Endodermal cell (in vitro differentiated cells): Measurements from ENCODE around the gene PPP1R16B. TPM values are rescaled to one million over a fixed set of nuclear protein-coding genes. Genes with fewer than 3 reads are reported as not detected.
A peak's percentile ranks its signal among the peaks of the same experiment; 100 is the strongest.
"Not testable (repeated sequence)": the region's sequence is repeated elsewhere in the genome, so short reads cannot be mapped to it uniquely, and the experiment has no call there.

Experiments used
- DNase-seq: peaks from one replicate; pipeline ENCODE4 v3.0.0-alpha.2; 2017
- H3K27ac ChIP-seq: 2 replicates; pipeline ENCODE4 v1.5.1; 2013; ENCODE audit warnings: mild to moderate bottlenecking, low read depth, low read length, moderate library complexity
- H3K27me3 ChIP-seq: 2 replicates; pipeline ENCODE4 v1.6.1; 2013; ENCODE audit warnings: mild to moderate bottlenecking, low read length, moderate library complexity; ENCODE audit not compliant: insufficient read depth, control insufficient read depth, poor library complexity, severe bottlenecking
- H3K36me3 ChIP-seq: 2 replicates; pipeline ENCODE4 v1.7.0; 2013; ENCODE audit warnings: mild to moderate bottlenecking, low read length, moderate library complexity; ENCODE audit not compliant: control insufficient read depth, insufficient read depth
- H3K4me1 ChIP-seq: one replicate; pipeline ENCODE4 v1.7.0; 2013; ENCODE audit warnings: low read length; ENCODE audit not compliant: control insufficient read depth, insufficient read depth
- H3K4me3 ChIP-seq: 2 replicates; pipeline ENCODE4 v1.5.1; 2013; ENCODE audit warnings: mild to moderate bottlenecking, low read length, moderate library complexity
- H3K9ac ChIP-seq: 2 replicates; pipeline ENCODE4 v1.6.1; 2013; ENCODE audit warnings: mild to moderate bottlenecking, low read length, moderate library complexity; ENCODE audit not compliant: poor library complexity, severe bottlenecking; ENCODE audit errors: extremely low read depth
- H3K9me3 ChIP-seq: 2 replicates; pipeline ENCODE4 v1.6.1; 2013; ENCODE audit warnings: mild to moderate bottlenecking, low read length, moderate library complexity; ENCODE audit not compliant: control insufficient read depth
- H3K27ac Mint-ChIP-seq: 2 replicates; pipeline ENCODE4 v1.8.0; 2020; ENCODE audit warnings: mixed read lengths
- H3K27me3 Mint-ChIP-seq: 2 replicates; pipeline ENCODE4 v1.8.0; 2021; ENCODE audit warnings: mild to moderate bottlenecking, mixed read lengths; ENCODE audit not compliant: insufficient read depth
- H3K36me3 Mint-ChIP-seq: 2 replicates; pipeline ENCODE4 v1.8.0; 2020; ENCODE audit warnings: low read depth, mixed read lengths
- H3K4me1 Mint-ChIP-seq: 2 replicates; pipeline ENCODE4 v1.8.0; 2020; ENCODE audit warnings: mixed read lengths
- H3K4me3 Mint-ChIP-seq: 2 replicates; pipeline ENCODE4 v1.8.0; 2020; ENCODE audit warnings: mild to moderate bottlenecking, moderate library complexity, mixed read lengths
- H3K9me3 Mint-ChIP-seq: 2 replicates; pipeline ENCODE4 v1.8.0; 2020; ENCODE audit warnings: mild to moderate bottlenecking, mixed read lengths
- CTCF ChIP-seq: fragments of 200-600 bp; sonication (generic); conservative IDR thresholded peaks from 2 replicates; pipeline ENCODE4 v1.5.0; 2021; ENCODE audit warnings: antibody characterized with exemption, mild to moderate bottlenecking
- WGBS, 2 experiments: methylation state at CpG; one replicate each; pipeline versions ENCODE4 v1.1.5 to v1.1.7; 2013; ENCODE audit warnings: missing lambda C conversion rate in 2 of 2, mixed read lengths in 1 of 2; ENCODE audit not compliant: insufficient coverage in 1 of 2, insufficient read length in 1 of 2; 5-methylcytosine and 5-hydroxymethylcytosine counted together
- total RNA-seq, 2 donors: library from RNA; stranded (reverse); fragmentation: NEBNext Ultra II Directional in 1 of 2; extraction: Animal tissue kit (Norgen Biotek cat#: 25700) in 1 of 2; gene quantifications; 2 replicates in 1 of 2; 3 replicates in 1 of 2; pipeline ENCODE4 v1.2.1, GENCODE V29; 2021

PPP1R16B gene
- total RNA-seq, 2 donors from 2014 or later, result 6.7 to 15.3 TPM

- H3K27ac ChIP-seq, result no peak overlapping the region
- Mint-ChIP-seq H3K36me3 (no peaks in the 10 kb centered on the region), H3K4me3 (no peak overlapping the region), H3K27ac (no peak overlapping the region), H3K4me1 (no peaks in the 10 kb centered on the region), H3K27me3 (peaks cover 2% of the 10 kb centered on the region), H3K9me3 (no peaks in the 10 kb centered on the region)
- no peaks in the 10 kb centered on the region for H3K4me1 ChIP-seq
- peak; percentile 82 for DNase-seq
- H3K9me3 ChIP-seq, result no peaks in the 10 kb centered on the region
- TF ChIP-seq CTCF, result peak; percentile 82
- H3K27me3 ChIP-seq, result no peaks in the 10 kb centered on the region
- no peaks in the 10 kb centered on the region for H3K36me3 ChIP-seq
- H3K9ac ChIP-seq, result no peak overlapping the region
- WGBS, 2 experiments, result 53 to 93% methylated on average over 4 to 16 of the region's 16 CpGs
- no peak overlapping the region for H3K4me3 ChIP-seq
Measured at GRCh38 chr20:38790200-38791053, 15.1 kb upstream of the PPP1R16B start.

GRCh38 chr20:38791291-38791690 is 14.2 kb upstream of the PPP1R16B start:
- no peak overlapping the region for H3K4me3 Mint-ChIP-seq

GRCh38 chr20:38791940-38792339 is 13.6 kb upstream of the PPP1R16B start:
- no peaks in the 10 kb centered on the region for H3K9me3 Mint-ChIP-seq
- H3K36me3 Mint-ChIP-seq, result no peaks in the 10 kb centered on the region
- no peak for DNase-seq
- no peaks in the 10 kb centered on the region for H3K4me1 ChIP-seq
- no peak overlapping the region for H3K27ac Mint-ChIP-seq
- WGBS, 2 experiments, result 100% methylated on average over 1 of the region's 1 CpG; no CpG with 5 or more reads in 1 of the 2 experiments
- H3K4me1 Mint-ChIP-seq, result no peaks in the 10 kb centered on the region
- no peaks in the 10 kb centered on the region for H3K9me3 ChIP-seq
- H3K9ac ChIP-seq, result no peak overlapping the region
- H3K27me3 Mint-ChIP-seq, result peaks cover 2% of the 10 kb centered on the region
- TF ChIP-seq CTCF, result no peak
- no peak overlapping the region for H3K4me3 Mint-ChIP-seq
- no peaks in the 10 kb centered on the region for H3K27me3 ChIP-seq
- no peak overlapping the region for H3K4me3 ChIP-seq
- no peak overlapping the region for H3K27ac ChIP-seq
- H3K36me3 ChIP-seq, result no peaks in the 10 kb centered on the region

More at GRCh38 chr20:38791291-38791690, 14.2 kb upstream of the PPP1R16B start:
- Mint-ChIP-seq H3K36me3 (no peaks in the 10 kb centered on the region), H3K27ac (no peak overlapping the region), H3K27me3 (peaks cover 2% of the 10 kb centered on the region), H3K9me3 (no peaks in the 10 kb centered on the region), H3K4me1 (no peaks in the 10 kb centered on the region)
- 93 to 100% methylated on average over 2 to 3 of the region's 3 CpGs for WGBS, 2 experiments
- H3K9ac ChIP-seq, result no peak overlapping the region
- H3K36me3 ChIP-seq, result no peaks in the 10 kb centered on the region
- no peak overlapping the region for H3K4me3 ChIP-seq
- DNase-seq, result no peak
- TF ChIP-seq CTCF, result no peak
- no peaks in the 10 kb centered on the region for H3K9me3 ChIP-seq
- H3K4me1 ChIP-seq, result no peaks in the 10 kb centered on the region
- H3K27ac ChIP-seq, result no peak overlapping the region
- no peaks in the 10 kb centered on the region for H3K27me3 ChIP-seq

- H3K27ac Mint-ChIP-seq, H3K9me3 Mint-ChIP-seq, H3K4me1 Mint-ChIP-seq, H3K27me3 ChIP-seq, H3K27ac ChIP-seq, H3K9ac ChIP-seq, H3K9me3 ChIP-seq, DNase-seq, H3K27me3 Mint-ChIP-seq, H3K4me1 ChIP-seq, H3K36me3 ChIP-seq, H3K4me3 Mint-ChIP-seq, H3K36me3 Mint-ChIP-seq, H3K4me3 ChIP-seq: not testable (repeated sequence)
- 80 to 93% methylated on average over 1 to 5 of the region's 5 CpGs for WGBS, 2 experiments
Measured at GRCh38 chr20:38794057-38794456, 11.4 kb upstream of the PPP1R16B start.
